NT2/D1 (cell line): ENCODE measurements around the gene RFXANK.

Experiments used
- SUZ12 ChIP-seq: IDR thresholded peaks from 2 replicates; pipeline ENCODE4 v1.6.1; 2011; ENCODE audit not compliant: insufficient read length, insufficient read depth; ENCODE audit errors: extremely low read depth
- ZNF274 ChIP-seq: IDR thresholded peaks from 2 replicates; pipeline ENCODE4 v1.6.1; 2011; ENCODE audit warnings: mild to moderate bottlenecking, low read depth, low read length

DNA sequence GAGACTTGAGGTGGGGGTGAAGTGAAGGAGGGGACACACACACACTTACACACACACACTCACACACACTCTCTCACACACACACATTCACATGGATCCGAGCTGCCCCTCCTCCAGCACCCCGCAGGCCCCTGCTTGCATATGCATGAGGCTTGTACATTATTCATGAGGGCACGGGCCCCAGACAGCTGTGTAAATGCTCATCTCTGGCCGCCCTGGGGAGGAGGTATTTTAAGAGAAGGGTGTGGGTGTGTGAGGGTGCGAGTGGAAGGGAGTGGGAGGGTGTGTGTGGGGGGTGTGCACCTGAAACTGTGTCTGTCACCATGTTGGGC, 22.1 kb downstream of the RFXANK start:
- TF ChIP-seq SUZ12 (no peak), ZNF274 (no peak)
